GM12892 (cell line): ENCODE data around the gene LEPROT.

Source experiments
- POLR2A ChIP-seq: IDR thresholded peaks from 2 replicates; pipeline ENCODE4 v1.6.1; 2011; ENCODE audit warnings: low read depth, low read length, control low read depth
- POLR2AphosphoS5 ChIP-seq: IDR thresholded peaks from 2 replicates; pipeline ENCODE4 v1.6.1; 2011; ENCODE audit warnings: low read depth, low read length, control low read depth
- TAF1 ChIP-seq: IDR thresholded peaks from 2 replicates; pipeline ENCODE4 v1.6.1; 2011; ENCODE audit warnings: low read depth, mild to moderate bottlenecking, control low read depth, low read length, borderline replicate concordance

DNA sequence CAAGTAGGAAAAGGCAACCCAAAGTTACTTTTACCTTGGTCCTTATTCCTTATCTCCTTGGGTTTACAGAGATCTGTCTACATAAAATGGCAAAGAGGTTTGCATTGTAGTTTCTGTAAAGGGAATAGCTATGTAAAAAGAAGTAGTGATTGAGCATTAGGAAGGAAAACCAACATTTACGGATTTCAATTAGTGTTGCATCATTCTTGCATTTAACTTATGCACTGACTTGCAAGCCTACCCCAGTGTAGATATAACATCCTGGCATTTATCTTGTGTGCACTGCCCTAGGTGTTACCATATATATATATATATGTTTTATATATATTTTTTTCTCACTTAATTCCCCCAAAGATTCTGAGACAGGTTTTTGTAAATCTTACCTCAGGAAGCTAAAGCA, 3.7 kb upstream of the LEPROT start:
- TF ChIP-seq POLR2AphosphoS5 (no peak), POLR2A (no peak), TAF1 (no peak)
